ENCODE results near the gene PHKB. TPM values are rescaled to one million over a fixed set of nuclear protein-coding genes. Genes with fewer than 3 reads are reported as not detected.

The PHKB gene
- total RNA-seq, 1 experiment from 2014 or later: 83.4 TPM

DNA sequence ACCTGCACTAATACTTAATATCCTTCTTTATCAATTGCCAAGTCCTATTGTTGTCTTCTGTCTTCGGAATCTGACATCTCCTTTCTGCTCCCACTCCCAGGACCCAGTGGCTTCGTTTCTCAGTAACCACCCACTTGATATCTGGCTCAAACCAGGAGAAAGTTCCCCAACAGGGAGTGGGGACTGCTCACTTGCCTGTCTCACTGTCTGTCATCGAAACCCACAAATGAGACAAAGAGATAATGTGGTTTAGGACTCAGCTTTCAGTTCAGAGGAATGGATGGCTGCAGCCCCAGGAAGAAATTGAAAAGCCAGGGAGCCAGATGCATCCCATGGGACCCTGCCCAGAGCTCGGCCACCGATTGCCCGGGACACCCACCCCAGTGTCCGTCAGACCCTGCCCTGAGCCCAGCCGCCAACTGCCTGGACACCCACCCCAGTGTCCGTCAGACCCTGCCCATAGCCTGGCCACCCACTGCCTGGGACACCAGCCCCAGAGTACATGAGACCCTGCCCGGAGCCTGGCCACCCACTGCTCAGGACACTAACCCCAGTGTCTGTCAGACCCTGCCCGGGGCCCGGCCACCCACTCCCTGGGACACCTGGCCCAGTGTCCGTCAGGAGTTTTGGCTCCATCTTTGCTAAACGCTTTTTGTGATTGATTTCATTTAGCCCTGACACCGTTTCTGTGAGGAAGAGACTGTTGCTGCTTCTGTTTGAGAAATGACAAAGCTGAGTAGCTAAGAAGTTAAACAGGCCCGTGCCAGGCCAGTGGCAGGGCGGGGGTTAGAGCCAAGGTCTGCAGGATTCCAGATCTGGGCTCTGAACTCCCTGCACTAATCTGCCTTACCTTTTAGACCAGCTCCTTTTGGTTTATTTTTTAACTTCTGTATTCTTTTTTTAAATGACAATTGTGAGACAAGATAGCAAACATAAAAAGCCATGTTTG is 251.4 kb downstream of the PHKB start:
- BruUV-seq (replicated peaks): no TSS peak
- intact Hi-C loops (cut with micrococcal nuclease; ENCODE audit: unreplicated experiment): loop anchor here (10.0 kb wide), 1 partner anchor 568 kb away; the partner anchor contains the start of gene NETO2
- H3K4me1 Mint-ChIP-seq (ENCODE audit: low read depth, unreplicated experiment): no peaks in the 10 kb centered on the region
- H3K27me3 Mint-ChIP-seq (ENCODE audit: unreplicated experiment): peaks cover 13% of the 10 kb centered on the region
- H3K36me3 Mint-ChIP-seq (ENCODE audit: insufficient read depth, unreplicated experiment): no peaks in the 10 kb centered on the region
- no peaks in the 10 kb centered on the region for H3K9me3 Mint-ChIP-seq (ENCODE audit: low read depth, unreplicated experiment)
- DNase-seq: no peak
- CTCF ChIA-PET: no interaction called here
- H3K27ac Mint-ChIP-seq (ENCODE audit: unreplicated experiment): no peak overlapping the region
- H3K4me3 Mint-ChIP-seq (ENCODE audit: low read depth, unreplicated experiment): no peak overlapping the region
- TF ChIP-seq, protein P1, sequence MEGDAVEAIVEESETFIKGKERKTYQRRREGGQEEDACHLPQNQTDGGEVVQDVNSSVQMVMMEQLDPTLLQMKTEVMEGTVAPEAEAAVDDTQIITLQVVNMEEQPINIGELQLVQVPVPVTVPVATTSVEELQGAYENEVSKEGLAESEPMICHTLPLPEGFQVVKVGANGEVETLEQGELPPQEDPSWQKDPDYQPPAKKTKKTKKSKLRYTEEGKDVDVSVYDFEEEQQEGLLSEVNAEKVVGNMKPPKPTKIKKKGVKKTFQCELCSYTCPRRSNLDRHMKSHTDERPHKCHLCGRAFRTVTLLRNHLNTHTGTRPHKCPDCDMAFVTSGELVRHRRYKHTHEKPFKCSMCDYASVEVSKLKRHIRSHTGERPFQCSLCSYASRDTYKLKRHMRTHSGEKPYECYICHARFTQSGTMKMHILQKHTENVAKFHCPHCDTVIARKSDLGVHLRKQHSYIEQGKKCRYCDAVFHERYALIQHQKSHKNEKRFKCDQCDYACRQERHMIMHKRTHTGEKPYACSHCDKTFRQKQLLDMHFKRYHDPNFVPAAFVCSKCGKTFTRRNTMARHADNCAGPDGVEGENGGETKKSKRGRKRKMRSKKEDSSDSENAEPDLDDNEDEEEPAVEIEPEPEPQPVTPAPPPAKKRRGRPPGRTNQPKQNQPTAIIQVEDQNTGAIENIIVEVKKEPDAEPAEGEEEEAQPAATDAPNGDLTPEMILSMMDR (IDR thresholded peaks at IDR 0.05; ENCODE audit: unreplicated experiment): no peak

DNA sequence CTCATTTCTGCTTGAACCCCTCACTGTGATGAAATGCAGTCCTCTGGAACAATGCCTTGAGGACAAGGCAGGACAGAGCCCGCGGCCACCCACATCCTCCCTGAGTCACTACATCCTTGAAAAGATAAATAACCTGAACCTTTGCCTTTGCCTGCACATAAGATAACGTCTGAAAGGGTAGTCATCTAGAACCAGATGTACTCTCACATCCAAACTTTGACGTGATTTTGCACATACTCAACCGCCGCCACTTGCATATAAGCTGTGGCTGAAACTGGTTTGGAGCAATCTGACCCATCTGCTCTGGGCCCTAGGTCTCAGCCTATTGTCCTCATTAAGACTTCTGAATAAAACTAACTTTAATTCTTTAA is 252.1 kb downstream of the PHKB start:
- intact Hi-C loops (cut with micrococcal nuclease; ENCODE audit: unreplicated experiment): loop anchor here (10.0 kb wide), 1 partner anchor 568 kb away; the partner anchor contains the start of gene NETO2

DNA sequence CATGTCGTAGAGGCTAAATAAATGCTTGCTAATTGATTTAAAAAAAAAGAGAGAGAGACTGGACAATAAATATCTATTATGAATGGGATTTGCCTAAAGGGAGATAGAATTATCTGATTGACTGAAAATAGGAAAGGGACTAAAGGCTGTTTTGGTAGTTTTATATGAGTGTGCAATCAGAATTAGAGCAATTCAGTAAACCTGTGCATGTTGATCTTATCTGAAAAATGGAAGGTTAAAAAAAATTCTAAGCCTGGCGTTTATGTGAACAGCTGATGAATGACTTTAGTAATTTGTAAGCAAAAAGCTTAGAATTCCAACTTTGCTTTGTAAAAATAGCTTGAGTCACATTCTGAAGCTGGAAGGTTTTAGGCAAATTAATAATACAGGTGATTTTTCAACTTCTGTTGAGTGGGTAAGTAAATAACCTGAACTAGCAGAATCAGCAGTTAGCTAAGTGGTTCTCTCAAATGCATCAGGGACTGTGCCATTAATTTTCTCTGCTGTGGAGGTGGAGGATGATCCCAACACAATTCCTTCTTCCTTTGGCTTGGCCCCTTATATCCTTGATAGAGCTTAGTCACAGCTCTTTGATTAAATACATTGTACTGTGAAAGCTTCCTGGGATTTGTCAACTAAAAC is 254.4 kb downstream of the PHKB start:
- no peaks in the 10 kb centered on the region for H3K36me3 Mint-ChIP-seq (ENCODE audit: insufficient read depth, unreplicated experiment)
- TF ChIP-seq, protein P1 (IDR thresholded peaks at IDR 0.05; ENCODE audit: unreplicated experiment): no peak
- H3K27me3 Mint-ChIP-seq (ENCODE audit: unreplicated experiment): peaks cover 13% of the 10 kb centered on the region
- no peak overlapping the region for H3K4me3 Mint-ChIP-seq (ENCODE audit: low read depth, unreplicated experiment)
- no peak for DNase-seq
- H3K9me3 Mint-ChIP-seq (ENCODE audit: low read depth, unreplicated experiment): no peaks in the 10 kb centered on the region
- CTCF ChIA-PET: no interaction called here
- intact Hi-C loops (cut with micrococcal nuclease; ENCODE audit: unreplicated experiment): loop anchor here (10.0 kb wide), 1 partner anchor 571 kb away; the partner anchor contains the start of gene NETO2
- BruUV-seq (replicated peaks): no TSS peak
- H3K4me1 Mint-ChIP-seq (ENCODE audit: low read depth, unreplicated experiment): no peaks in the 10 kb centered on the region
- H3K27ac Mint-ChIP-seq (ENCODE audit: unreplicated experiment): no peak overlapping the region

More for the DNA sequence above, 252.1 kb downstream of the PHKB start:
- CTCF ChIA-PET: no interaction called here
- H3K36me3 Mint-ChIP-seq (ENCODE audit: insufficient read depth, unreplicated experiment): no peaks in the 10 kb centered on the region
- no TSS peak for BruUV-seq (replicated peaks)
- no peak for DNase-seq
- no peak overlapping the region for H3K27ac Mint-ChIP-seq (ENCODE audit: unreplicated experiment)
- H3K9me3 Mint-ChIP-seq (ENCODE audit: low read depth, unreplicated experiment): no peaks in the 10 kb centered on the region
- peaks cover 13% of the 10 kb centered on the region for H3K27me3 Mint-ChIP-seq (ENCODE audit: unreplicated experiment)
- no peak overlapping the region for H3K4me3 Mint-ChIP-seq (ENCODE audit: low read depth, unreplicated experiment)
- H3K4me1 Mint-ChIP-seq (ENCODE audit: low read depth, unreplicated experiment): no peaks in the 10 kb centered on the region
- TF ChIP-seq, protein P1 (IDR thresholded peaks at IDR 0.05; ENCODE audit: unreplicated experiment): no peak

DNA sequence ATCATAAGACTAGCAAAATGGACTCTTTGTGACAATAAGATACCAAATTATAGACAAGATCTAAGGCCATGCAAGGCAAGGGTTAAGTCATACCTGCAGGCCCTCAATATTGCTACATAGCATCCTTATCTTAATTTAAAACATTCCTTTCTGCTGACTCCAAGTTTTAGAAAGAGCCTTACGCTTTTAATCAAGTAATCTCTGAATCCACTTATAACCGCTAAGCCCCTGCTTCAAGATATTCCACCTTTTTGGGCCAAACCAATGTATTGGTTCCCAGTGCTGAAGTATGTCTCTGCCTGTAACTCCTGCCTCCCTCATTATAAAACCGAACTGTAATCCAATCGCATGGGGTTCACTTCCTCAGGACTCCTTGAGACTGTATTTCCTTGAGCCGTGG is 255.4 kb downstream of the PHKB start:
- Mint-ChIP-seq H3K27ac (ENCODE audit: unreplicated experiment) (no peak overlapping the region), H3K9me3 (ENCODE audit: low read depth, unreplicated experiment) (no peaks in the 10 kb centered on the region), H3K36me3 (ENCODE audit: insufficient read depth, unreplicated experiment) (no peaks in the 10 kb centered on the region), H3K4me3 (ENCODE audit: low read depth, unreplicated experiment) (no peak overlapping the region), H3K4me1 (ENCODE audit: low read depth, unreplicated experiment) (no peaks in the 10 kb centered on the region), H3K27me3 (ENCODE audit: unreplicated experiment) (peaks cover 13% of the 10 kb centered on the region)
- DNase-seq: no peak
- BruUV-seq (replicated peaks): no TSS peak
- TF ChIP-seq, protein P1 (IDR thresholded peaks at IDR 0.05; ENCODE audit: unreplicated experiment): no peak
- intact Hi-C loops (cut with micrococcal nuclease; ENCODE audit: unreplicated experiment): loop anchor here (10.0 kb wide), 1 partner anchor 572 kb away; the partner anchor contains the start of gene NETO2
- CTCF ChIA-PET: no interaction called here

Data from Calu3 (cell line).